MM.1S (cell line): Measurements from ENCODE around the gene TRABD2B.

Experiments
- CTCF ChIP-seq: fragments of 300-600 bp; sonication (generic); IDR thresholded peaks from 2 replicates; pipeline ENCODE4 v1.5.1; 2016; ENCODE audit warnings: antibody characterized with exemption, low read length, mixed read lengths
- EZH2 ChIP-seq: fragments of 300-600 bp; sonication (generic); optimal IDR thresholded peaks from 2 replicates; pipeline ENCODE3; 2017; ENCODE audit warnings: low read depth, mild to moderate bottlenecking, antibody characterized with exemption, low read length, mixed read lengths
- EZH2phosphoT487 ChIP-seq: fragments of 300-600 bp; sonication (generic); IDR thresholded peaks from 2 replicates; pipeline ENCODE4 v1.6.1; 2018; ENCODE audit warnings: antibody characterized with exemption, low read length

- TF ChIP-seq EZH2phosphoT487 (no peak), CTCF (no peak), EZH2 (no peak)
Observed at GRCh38 chr1:47907177-47907528, 90.0 kb downstream of the TRABD2B start.
